Central memory CD8-positive, alpha-beta T cell (primary cell): ENCODE measurements around the gene STRA8.
"Not testable (repeated sequence)": the region's sequence is repeated elsewhere in the genome, so short reads cannot be mapped to it uniquely, and the experiment has no call there.

Experiments used
- ATAC-seq: fragments of 150-1000 bp; cut with Tn5 transposase; replicated peaks from 2 replicates; pipeline ENCODE4 v1.10.0; 2022; ENCODE audit warnings: mild to moderate bottlenecking, moderate FRiP score, moderate number of reproducible peaks; ENCODE audit not compliant: poor library complexity, severe bottlenecking; ENCODE audit errors: extremely low read depth
- DNase-seq, 2 donors: peaks; one replicate each; pipeline ENCODE4 v3.0.0; 2021; ENCODE audit warnings: low spot score in 2 of 2
- H3K27ac Mint-ChIP-seq: one replicate; pipeline ENCODE4 v1.8.0; 2022; ENCODE audit warnings: low read depth, mild to moderate bottlenecking, moderate library complexity, mixed read lengths
- H3K27me3 Mint-ChIP-seq: one replicate; pipeline ENCODE4 v1.8.0; 2022; ENCODE audit warnings: mixed read lengths
- H3K36me3 Mint-ChIP-seq: one replicate; pipeline ENCODE4 v1.8.0; 2022; ENCODE audit warnings: mild to moderate bottlenecking, moderate library complexity, mixed read lengths; ENCODE audit not compliant: insufficient read depth
- H3K4me1 Mint-ChIP-seq: one replicate; pipeline ENCODE4 v1.8.0; 2022; ENCODE audit warnings: mixed read lengths
- H3K4me3 Mint-ChIP-seq: one replicate; pipeline ENCODE4 v1.8.0; 2022; ENCODE audit warnings: mild to moderate bottlenecking, moderate library complexity, mixed read lengths
- H3K9me3 Mint-ChIP-seq: one replicate; pipeline ENCODE4 v1.8.0; 2022; ENCODE audit warnings: mixed read lengths

Gene STRA8

DNA sequence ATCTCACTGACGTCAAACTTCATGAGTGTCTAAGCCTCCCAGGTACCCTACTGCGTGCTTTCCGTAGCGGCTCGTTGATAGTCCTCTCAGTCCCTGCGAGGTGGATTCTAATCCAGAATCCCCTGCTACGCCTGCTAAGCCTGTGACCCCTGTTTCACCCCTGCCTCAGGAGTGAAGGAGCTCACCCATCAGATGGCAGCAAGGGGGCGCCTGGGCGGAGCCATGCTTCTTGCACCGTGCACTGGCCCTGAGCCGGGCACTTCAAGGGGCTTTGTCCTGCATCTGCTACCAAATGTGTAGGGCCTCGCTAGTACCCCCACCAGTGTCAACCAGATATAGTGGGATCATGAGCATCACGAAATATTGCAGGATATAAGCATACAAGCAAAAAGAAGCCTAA, 918 bp upstream of the STRA8 start:
- Mint-ChIP-seq H3K27me3 (no peaks in the 10 kb centered on the region), H3K27ac (no peak overlapping the region)

DNA sequence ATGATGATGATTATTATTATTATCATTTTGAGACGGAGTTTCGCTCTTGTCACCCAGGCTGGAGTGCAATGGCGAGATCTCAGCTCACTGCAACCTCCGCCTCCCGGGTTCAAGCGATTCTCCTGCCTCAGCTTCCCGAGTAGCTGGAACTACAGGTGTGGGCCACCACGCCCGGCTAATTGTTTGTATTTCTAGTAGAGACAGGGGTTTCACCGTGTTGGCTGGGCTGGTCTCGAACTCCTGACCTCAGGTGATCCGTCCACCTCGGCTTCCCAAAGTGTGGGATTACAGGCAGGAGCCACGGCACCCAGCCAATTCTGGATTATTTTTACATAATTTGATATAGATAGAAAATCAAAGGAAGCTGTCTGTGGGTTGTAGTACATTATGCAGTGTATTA, 457 bp downstream of the STRA8 start:
- not testable (repeated sequence) for H3K9me3 Mint-ChIP-seq, H3K4me3 Mint-ChIP-seq, H3K4me1 Mint-ChIP-seq, H3K27ac Mint-ChIP-seq, H3K27me3 Mint-ChIP-seq, ATAC-seq, H3K36me3 Mint-ChIP-seq, DNase-seq

More for the DNA sequence above, 918 bp upstream of the STRA8 start:
- no peaks in the 10 kb centered on the region for H3K36me3 Mint-ChIP-seq
- DNase-seq, result no peak
- no peaks in the 10 kb centered on the region for H3K9me3 Mint-ChIP-seq
- no peaks in the 10 kb centered on the region for H3K4me1 Mint-ChIP-seq
- H3K4me3 Mint-ChIP-seq, result no peak overlapping the region
- no peak for ATAC-seq

GRCh38 chr7:135234727-135235126, 1.1 kb downstream of the STRA8 start:
- Mint-ChIP-seq H3K9me3 (no peaks in the 10 kb centered on the region), H3K27me3 (peaks cover 11% of the 10 kb centered on the region)
- ATAC-seq, result no peak

GRCh38 chr7:135235841-135236240, 2.2 kb downstream of the STRA8 start:
- no peak overlapping the region for H3K27ac Mint-ChIP-seq
- peaks cover 12% of the 10 kb centered on the region for H3K27me3 Mint-ChIP-seq
- no peak overlapping the region for H3K4me3 Mint-ChIP-seq
- no peaks in the 10 kb centered on the region for H3K36me3 Mint-ChIP-seq
- H3K4me1 Mint-ChIP-seq, result no peaks in the 10 kb centered on the region
- DNase-seq (no peak), ATAC-seq (no peak)
- no peaks in the 10 kb centered on the region for H3K9me3 Mint-ChIP-seq

More at GRCh38 chr7:135234727-135235126, 1.1 kb downstream of the STRA8 start:
- Mint-ChIP-seq H3K27ac (no peak overlapping the region), H3K4me1 (no peaks in the 10 kb centered on the region), H3K4me3 (no peak overlapping the region), H3K36me3 (no peaks in the 10 kb centered on the region)
- DNase-seq, result no peak

DNA sequence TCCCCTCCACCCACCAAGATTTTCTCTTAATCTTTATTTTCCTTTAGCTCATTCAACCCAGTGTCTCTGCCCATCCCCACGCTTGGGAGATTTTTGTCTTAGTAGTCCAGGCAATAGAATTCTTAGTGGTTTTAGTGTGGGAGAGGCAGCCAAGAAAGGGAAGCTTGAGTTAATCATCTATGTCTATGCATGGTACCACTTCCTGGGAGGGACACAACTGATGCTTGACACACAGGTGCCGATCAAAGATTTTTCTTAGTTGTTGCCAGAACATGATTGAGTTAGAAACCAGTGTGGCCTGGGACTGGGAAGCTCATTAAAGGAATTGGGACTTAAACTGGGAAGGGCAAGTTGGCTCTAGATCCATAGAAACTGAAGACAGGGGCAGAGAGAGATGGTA, 3.1 kb downstream of the STRA8 start:
- no peak overlapping the region for H3K4me3 Mint-ChIP-seq

DNA sequence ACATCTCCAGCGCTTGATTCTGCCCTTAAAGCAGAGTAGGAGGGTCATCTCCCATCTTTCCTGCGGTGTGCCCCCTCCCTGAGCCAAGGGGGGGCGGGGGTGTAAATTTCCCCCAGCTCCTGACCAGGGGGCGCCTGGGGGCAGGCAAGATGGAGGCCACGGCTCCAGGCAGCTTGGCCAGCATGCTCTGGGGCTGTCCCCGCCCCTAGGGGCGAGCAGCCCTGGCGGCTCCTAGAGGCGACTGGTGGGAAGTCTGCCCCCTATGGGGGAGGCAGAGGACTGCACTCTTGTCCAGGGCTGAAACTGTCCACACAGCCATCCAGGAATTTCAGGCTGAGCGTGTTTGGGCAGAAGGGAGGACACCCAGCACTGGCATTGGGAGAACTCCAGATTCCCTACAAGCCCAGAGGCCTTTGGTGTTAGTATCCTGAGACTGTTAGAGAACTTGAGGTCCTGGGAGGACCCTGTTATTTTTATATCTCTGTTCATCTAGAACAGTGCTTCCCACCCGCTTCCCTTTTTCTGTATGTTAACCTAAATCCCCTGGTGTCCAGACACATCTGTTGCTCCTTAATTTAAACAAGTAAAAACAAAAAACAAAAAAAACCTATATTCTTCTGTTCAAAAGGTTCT, 4.6 kb downstream of the STRA8 start:
- ATAC-seq, result no peak
- H3K9me3 Mint-ChIP-seq, result no peaks in the 10 kb centered on the region
- peaks cover 27% of the 10 kb centered on the region for H3K27me3 Mint-ChIP-seq
- H3K4me1 Mint-ChIP-seq, result no peaks in the 10 kb centered on the region
- H3K27ac Mint-ChIP-seq, result no peak overlapping the region
- H3K36me3 Mint-ChIP-seq, result no peaks in the 10 kb centered on the region
- DNase-seq, result no peak
- H3K4me3 Mint-ChIP-seq, result no peak overlapping the region

More for the DNA sequence above, 3.1 kb downstream of the STRA8 start:
- Mint-ChIP-seq H3K27ac (no peak overlapping the region), H3K4me1 (no peaks in the 10 kb centered on the region), H3K9me3 (no peaks in the 10 kb centered on the region), H3K27me3 (peaks cover 21% of the 10 kb centered on the region), H3K36me3 (no peaks in the 10 kb centered on the region)
- ATAC-seq (no peak), DNase-seq (no peak)

DNA sequence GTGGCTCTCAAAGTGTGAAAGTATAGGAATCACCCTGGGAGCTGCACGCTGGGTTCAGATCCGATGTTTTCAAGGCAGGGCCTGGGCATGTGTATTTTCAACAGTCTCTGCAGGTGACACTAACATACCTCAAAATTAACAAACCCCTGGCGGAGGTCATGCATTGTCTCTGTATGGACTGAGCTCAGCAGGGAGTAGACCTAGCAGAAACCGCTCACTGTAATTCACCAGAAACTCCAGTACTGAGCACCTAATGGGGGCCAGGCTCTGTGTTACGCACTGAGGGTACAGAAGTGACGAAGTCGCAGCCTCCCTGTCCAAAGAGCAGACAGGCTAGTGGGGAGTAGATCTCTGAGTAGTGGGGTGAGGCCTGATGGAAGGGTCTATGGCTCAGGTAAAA, 5.6 kb downstream of the STRA8 start:
- Mint-ChIP-seq H3K27me3 (peaks cover 27% of the 10 kb centered on the region), H3K4me3 (no peak overlapping the region), H3K9me3 (no peaks in the 10 kb centered on the region), H3K27ac (no peak overlapping the region), H3K4me1 (no peaks in the 10 kb centered on the region), H3K36me3 (no peaks in the 10 kb centered on the region)
- DNase-seq (no peak), ATAC-seq (no peak)

- DNase-seq (no peak), ATAC-seq (no peak)
- H3K9me3 Mint-ChIP-seq, result no peaks in the 10 kb centered on the region
- no peaks in the 10 kb centered on the region for H3K36me3 Mint-ChIP-seq
- no peak overlapping the region for H3K4me3 Mint-ChIP-seq
- peaks cover 36% of the 10 kb centered on the region for H3K27me3 Mint-ChIP-seq
- no peak overlapping the region for H3K27ac Mint-ChIP-seq
- H3K4me1 Mint-ChIP-seq, result no peaks in the 10 kb centered on the region
These were observed 6.8 kb downstream of the STRA8 start for GRCh38 chr7:135240441-135240840.

DNA sequence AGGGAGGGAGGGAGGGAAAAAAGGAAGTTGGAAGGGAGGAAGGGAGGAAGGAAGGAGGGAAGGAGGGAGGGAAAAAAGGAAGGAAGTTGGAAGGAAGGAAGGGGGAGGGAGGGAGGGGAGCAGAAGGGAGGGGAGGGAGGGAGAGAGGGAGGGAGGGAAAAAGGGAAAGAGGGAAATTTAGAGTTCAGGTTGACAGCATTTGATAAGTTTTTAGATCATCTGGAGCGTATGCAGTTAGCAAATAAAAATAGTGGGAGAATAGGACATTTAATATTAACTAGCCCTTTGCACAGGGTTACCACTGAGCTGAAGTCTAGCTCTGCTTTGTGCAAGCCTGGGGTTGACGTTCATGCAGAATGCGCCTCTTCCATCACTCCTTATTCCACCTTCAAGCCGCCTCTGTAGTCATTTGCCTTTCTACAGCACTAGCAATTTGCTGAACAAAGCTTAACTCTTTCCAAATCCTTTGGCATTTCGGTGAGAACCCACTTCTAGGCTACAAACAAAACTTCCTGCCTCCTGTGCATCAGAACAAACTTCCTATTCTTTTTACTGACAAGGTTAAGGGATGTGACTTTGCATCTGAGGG, 8.6 kb downstream of the STRA8 start:
- H3K27ac Mint-ChIP-seq, result no peak overlapping the region
- no peaks in the 10 kb centered on the region for H3K9me3 Mint-ChIP-seq
- H3K36me3 Mint-ChIP-seq, result no peaks in the 10 kb centered on the region
- H3K4me3 Mint-ChIP-seq, result no peak overlapping the region
- H3K27me3 Mint-ChIP-seq, result peaks cover 38% of the 10 kb centered on the region
- no peaks in the 10 kb centered on the region for H3K4me1 Mint-ChIP-seq
- ATAC-seq (no peak), DNase-seq (no peak)

GRCh38 chr7:135245226-135246190, 11.9 kb downstream of the STRA8 start:
- Mint-ChIP-seq H3K4me3 (no peak overlapping the region), H3K27ac (no peak overlapping the region), H3K9me3 (no peaks in the 10 kb centered on the region), H3K36me3 (no peaks in the 10 kb centered on the region), H3K4me1 (no peaks in the 10 kb centered on the region), H3K27me3 (peaks cover 27% of the 10 kb centered on the region)
- no peak for DNase-seq
- no peak for ATAC-seq

GRCh38 chr7:135246191-135246825, 12.7 kb downstream of the STRA8 start:
- H3K9me3 Mint-ChIP-seq, result no peaks in the 10 kb centered on the region
- ATAC-seq (no peak), DNase-seq (no peak)
- H3K27me3 Mint-ChIP-seq, result peaks cover 21% of the 10 kb centered on the region
- no peak overlapping the region for H3K27ac Mint-ChIP-seq
- H3K4me3 Mint-ChIP-seq, result no peak overlapping the region
- no peaks in the 10 kb centered on the region for H3K4me1 Mint-ChIP-seq
- no peaks in the 10 kb centered on the region for H3K36me3 Mint-ChIP-seq

DNA sequence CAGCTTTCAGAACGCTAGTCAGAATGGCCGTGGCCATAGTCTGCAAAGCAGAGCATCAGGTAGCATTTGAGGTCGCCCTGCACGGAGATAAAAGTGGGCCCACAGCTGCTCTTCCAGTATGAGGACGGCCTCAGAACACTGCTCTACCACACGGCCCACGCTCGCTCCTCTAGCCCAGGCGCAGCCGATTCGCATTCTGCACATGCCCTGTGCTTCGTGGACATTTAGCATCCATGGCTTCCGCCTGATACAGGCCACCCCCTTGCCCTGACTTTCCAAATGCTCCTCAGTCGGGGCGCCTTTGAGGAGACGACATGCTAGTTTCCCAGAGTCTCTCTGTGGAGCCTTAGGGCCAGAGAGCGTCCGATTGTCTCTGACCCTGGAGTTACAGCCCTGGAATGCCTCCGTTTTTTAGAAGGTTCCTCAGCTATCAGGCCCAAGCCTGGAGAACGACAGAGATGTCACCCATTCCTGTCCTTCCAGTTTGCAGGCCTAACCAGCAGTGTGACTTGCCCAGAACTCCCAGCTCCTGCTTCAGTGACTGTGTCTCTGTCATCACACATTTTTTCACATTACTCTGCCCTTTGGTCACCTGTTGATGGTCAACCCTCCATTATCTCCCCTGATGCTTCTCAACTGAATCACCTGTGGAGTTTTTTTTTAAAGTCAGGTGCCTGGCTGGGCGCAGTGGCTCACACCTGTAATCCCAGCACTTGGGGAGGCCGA, 14.3 kb downstream of the STRA8 start:
- no peaks in the 10 kb centered on the region for H3K9me3 Mint-ChIP-seq
- H3K4me1 Mint-ChIP-seq, result no peaks in the 10 kb centered on the region
- H3K4me3 Mint-ChIP-seq, result no peak overlapping the region
- peaks cover 11% of the 10 kb centered on the region for H3K27me3 Mint-ChIP-seq
- ATAC-seq (no peak), DNase-seq (no peak)
- H3K27ac Mint-ChIP-seq, result no peak overlapping the region
- H3K36me3 Mint-ChIP-seq, result no peaks in the 10 kb centered on the region
